CD4-positive, alpha-beta T cell treated with Interleukin-6 for 4 hours (primary cell): ENCODE data around the gene TTC9.

Experiments used
- DNase-seq: peaks from one replicate; pipeline ENCODE4 v3.0.0-alpha.2; 2020; ENCODE audit warnings: mixed read lengths

Gene TTC9

DNA sequence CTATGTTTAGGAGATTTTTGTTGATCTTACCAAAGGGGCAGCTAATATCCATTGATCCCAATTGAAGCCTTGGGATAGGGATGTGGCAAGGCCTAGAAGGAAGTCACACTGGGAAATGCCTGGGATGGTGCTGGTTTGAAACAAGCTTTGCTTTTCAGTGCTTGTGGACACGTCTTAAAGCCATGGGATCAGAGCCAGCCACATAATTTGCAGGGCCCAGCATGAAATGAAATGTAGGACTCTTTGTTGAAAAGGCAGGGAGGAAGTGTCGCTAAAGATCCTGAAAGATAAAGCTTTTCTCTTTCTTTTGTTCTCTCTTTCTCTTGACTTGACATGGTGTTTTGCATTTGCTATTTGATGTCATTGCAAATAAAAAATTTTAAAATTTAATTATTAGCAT is 5.0 kb downstream of the TTC9 start:
- peak; percentile 23 for DNase-seq

DNA sequence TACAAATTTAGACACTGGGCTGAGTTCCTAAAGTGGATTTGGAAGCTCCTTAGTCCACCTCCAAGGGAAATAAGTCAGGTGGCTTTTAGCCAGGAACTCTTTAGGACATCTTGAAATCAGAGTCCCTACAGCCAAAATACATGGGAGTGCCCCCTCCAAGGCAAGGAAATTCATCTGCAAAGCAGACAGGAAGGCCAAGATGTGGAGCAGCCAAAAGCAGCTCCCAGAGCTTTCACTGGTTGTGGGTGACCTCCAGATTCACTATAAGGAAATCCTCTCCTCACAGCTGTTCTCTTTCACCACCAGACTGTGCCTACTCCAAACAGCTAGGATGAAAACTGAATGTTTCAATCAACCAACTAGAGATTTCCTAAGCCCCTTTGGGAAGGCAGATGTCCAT is 6.6 kb downstream of the TTC9 start:
- DNase-seq: no peak

DNA sequence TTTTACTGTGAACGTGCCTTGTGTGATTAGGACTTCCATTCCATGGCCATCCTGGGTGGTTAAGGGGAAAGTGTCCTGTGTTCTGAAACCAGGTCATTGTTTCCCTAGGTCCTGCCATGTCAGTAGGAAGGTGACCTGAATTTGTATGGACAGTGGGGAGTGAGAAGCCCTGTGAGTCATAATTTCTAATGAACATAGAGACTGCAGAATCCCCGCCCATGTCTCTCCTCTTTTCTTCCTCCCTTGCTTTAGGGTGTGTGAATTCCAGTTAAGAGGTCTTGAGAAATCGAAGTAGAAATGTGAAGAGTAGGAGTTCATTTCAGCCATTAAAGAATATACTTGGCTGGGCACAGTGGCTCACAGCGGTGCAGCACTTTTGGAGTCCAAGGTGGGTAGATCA is 8.1 kb downstream of the TTC9 start:
- DNase-seq: no peak

- DNase-seq: no peak
Measured at GRCh38 chr14:70651522-70651921, 9.8 kb downstream of the TTC9 start.

GRCh38 chr14:70652871-70653270 is 11.2 kb downstream of the TTC9 start:
- DNase-seq: no peak

DNA sequence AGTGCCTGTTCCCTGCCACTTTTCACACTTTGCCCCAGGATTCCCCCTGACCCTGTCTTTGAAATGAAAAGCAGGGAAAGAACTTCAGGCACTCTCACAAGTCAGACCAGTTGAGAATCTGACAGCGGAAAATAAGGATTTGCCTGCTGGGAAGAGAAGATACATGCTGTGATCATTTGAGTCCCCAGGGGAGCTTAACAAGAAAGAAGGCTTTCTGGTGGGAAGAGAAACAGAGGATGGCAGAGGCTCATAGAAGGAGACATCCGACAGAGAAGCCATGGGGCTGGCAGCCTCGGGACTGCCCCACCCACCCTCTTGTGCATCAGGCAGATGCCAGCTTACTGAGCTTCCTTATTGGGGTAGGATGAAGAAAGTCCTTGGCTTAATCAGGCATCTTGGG is 11.9 kb downstream of the TTC9 start:
- DNase-seq: peak; percentile 35

- peak; percentile 41 for DNase-seq
Measured at GRCh38 chr14:70654632-70655031, 12.9 kb downstream of the TTC9 start.

DNA sequence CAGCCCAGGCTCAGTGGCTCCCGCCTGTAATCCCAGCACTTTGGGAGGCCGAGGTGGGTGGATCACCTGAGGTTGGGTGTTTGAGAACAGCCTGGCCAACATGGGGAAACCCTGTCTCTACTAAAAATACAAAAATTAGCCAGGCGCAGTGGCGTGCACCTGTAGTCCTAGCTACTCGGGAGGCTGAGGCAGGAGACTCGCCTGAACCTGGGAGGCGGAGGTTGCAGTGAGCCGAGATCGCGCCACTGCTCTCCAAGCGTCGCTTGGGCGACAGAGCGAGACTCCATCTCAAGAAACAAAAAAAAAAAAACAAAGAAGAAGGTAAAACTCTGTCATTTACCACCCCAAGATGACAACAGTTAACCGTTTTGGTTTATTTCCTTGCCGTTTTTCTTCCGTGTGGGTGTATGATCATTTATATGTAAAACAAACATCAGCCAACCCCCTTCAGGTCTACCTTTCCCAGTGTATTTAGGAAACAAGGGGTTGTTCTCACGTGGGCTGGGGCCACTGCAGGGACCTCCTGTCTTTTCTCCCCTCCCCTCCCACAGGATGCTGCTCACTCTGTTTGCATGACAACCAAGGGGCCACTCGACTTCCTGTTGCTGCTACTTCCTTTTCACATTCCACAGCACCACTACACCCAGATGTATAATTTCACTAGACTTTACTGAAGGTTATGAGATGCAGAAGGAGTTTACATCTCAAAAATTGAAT is 13.6 kb downstream of the TTC9 start:
- peak; percentile 85 for DNase-seq

GRCh38 chr14:70658899-70659298 is 17.2 kb downstream of the TTC9 start:
- DNase-seq: peak; percentile 54

DNA sequence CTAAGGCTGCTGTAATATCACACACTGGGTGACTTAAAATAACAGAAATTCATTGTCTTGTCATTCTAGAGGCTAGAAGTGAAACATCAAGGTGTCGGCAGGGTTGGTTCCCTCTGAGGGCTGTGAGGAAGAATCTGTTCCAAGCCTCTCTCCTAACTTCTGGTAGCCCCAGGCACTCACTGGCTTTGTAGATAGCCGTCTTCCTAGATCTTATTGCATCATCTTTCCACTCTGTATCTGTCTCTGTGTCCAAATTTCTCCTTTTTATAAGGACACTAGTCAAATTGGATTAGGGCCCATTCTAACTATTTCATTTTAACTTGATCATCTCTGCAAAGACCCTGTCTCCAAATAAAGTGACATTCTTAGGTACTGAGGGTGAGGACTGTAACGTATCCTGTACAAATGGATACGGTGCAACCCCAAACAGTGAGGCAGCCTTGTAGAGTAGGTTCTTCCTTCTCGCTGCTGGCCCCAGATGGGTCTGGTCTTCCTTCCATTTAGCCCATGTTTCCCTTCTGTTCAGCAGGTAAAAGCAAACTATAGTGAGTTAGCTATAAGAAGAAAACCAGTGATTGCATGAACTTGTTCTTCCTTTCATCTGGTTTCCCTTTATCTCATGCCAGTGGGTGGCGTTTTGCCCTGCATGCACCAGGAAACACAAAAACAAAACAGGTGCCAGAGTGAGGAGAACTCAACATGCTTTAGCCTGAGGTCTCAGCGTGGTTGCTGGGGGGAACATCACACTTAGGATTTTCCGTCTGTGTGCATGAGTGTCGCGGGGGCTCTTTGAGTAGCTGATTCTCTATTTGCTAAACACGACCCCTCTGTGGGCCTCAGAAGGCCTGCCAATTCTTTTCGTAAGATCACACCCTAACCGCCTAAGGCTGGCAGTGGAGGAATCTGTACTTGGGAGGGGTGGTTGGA is 19.5 kb downstream of the TTC9 start:
- DNase-seq: peak; percentile 75

- DNase-seq: no peak
Measured at GRCh38 chr14:70662080-70662479, 20.4 kb downstream of the TTC9 start.

DNA sequence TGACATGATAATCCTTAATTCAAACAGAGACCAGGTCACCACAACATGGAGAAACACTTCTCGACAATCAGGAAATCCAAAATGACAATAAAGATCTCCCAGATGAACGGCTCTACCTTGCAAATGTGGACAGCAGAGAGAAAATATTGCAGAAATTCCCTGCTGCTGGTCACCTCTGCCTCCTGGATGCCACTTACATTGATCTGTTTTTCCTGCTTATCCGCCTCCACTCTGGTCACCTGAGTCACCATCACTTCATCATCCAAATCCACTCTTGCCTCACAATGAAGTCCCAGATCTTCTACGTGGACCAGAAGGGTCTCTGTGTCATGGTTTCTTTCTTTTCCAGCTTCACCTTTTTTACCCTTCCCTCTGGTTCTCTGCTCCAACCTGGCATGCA is 21.1 kb downstream of the TTC9 start:
- no peak for DNase-seq

DNA sequence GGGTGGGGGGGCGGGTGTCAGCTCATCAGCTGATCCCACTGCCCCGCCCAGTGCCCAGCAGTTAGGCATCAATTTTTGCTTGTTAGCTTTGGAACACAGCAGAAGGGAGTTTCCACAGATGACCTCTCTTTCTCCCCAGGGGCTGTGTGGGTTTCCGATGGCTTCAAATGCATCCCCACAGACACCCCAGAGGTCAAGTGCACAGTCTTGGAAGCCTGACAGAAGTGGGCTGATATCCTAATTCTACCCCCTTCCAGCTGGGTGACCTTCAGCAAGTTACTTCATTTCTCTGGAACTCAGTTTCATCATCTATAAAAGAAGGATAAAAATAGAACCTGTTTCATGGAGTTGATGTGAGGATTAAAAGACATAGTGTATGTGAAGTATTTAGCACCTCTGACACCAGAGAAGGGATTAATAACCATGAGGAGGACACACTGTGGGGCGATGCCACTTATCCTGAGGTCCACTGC is 22.0 kb downstream of the TTC9 start:
- DNase-seq: no peak

DNA sequence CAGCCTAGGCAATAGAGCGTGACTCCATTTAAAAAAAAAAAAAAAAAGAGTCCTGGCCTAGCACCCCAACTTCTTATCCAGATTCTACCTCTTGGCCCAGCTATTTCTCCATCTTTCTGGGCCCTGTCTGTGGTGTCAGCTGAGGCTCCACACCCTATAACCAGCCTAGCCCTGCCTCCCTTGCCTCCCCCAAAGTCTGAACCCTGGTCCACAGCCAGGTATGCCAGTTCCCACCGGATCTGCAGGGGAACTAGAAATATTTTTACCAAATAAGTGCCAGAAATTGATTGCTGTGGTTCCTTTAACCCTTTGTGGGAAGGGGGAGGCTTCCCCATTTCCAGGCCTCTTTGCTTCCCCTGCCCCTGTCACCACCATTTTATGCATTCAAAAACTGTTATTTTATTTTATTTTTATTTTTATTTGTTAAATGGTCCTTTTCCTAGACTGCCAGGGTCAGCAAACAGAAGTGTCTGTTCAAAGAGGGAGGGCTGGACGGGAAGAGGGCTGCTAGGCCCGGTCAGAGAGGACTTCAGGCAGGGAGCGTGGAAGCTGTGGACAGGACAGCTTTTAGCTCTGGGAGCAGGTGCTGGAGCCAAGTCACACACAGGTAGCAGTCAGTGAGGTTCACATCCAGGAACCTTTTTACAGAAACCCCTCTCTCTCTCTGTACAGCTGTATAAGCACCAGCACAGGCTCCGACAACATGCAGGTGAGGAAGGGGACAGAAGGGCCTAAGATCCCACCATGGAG is 23.2 kb downstream of the TTC9 start:
- DNase-seq: no peak

GRCh38 chr14:70665448-70666360 is 24.0 kb downstream of the TTC9 start:
- DNase-seq: no peak

DNA sequence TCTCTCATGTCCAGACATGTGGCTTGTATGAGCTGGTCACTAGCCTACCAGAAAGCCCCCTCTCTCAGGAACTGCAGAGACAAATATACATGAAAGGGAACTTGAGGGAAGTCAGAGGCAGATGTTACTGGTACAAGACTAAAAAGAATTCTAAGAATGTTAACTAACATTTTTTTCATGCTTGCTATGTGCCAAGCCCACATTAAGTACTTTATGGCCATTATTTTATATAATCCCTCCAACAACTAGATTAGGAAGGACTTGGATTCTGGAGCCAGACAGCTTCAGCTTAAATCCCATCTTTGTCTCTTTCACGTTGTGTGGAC is 24.6 kb downstream of the TTC9 start:
- DNase-seq: no peak

GRCh38 chr14:70670992-70671651 is 29.4 kb downstream of the TTC9 start:
- DNase-seq: no peak

DNA sequence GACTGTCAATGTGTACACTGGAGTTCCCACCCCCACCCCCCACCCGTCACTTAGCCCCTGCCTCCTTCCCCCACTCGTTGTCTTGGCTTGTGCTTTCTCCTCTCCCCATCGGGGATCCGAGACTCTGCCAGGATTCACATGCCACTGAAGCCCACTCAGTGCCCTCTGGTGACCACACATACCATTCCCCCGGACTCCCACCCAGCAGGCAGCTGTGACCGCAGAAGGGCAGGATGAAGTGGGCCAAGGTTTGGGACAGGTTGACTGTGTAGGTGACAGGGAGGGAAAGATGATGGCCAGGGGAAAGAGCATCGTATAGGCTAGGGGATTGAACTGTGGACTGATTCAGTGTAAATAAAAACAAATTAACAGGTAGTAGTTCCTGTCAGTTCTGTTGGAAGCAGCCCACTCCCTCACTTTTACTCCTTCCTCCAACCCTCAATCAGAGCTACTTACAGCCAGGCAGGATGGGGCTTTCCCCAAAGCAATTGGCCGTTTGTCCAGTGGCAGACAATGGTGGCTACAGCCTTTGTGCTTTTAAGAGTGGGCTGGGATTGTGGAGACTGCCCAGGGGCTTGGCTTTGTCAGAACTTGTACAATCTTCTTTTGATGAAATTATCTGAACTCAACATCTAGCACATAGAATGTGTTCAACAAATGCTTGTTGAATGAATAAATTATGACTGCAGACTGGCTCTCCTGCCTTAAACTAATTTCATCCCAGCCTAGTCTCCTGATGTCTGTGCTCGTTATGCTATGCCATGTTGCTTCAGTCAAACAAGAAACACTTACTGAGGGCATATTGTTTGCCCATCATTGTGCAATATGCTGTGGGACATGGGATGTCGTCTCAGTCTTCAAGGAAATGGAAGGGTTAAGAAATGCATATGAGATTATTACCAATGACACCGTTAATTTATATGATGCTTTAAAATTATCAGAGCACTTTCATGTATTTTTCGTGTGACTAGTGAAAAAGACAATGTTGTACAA is 30.2 kb downstream of the TTC9 start:
- no peak for DNase-seq

DNA sequence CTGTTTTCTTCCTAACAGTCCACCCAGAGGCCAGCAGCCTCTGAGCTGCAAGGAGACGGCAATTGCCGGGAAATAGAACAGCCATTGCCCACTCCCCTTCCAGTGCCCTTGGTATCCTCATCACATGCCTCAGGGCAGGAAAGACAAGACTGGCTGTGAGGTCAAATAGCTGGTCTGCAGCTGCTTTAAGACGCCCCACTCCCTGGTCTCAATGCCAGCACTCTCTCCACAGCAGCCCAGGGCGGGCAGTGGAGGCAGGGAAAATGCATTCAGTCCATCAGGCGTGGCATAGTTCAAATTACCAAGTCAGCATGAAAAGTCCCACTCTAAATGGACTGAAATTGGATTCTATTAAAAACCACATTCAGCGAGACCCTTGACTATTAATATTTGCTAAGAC is 35.6 kb downstream of the TTC9 start:
- DNase-seq: no peak

GRCh38 chr14:70680748-70681147 is 39.0 kb downstream of the TTC9 start:
- DNase-seq: no peak

DNA sequence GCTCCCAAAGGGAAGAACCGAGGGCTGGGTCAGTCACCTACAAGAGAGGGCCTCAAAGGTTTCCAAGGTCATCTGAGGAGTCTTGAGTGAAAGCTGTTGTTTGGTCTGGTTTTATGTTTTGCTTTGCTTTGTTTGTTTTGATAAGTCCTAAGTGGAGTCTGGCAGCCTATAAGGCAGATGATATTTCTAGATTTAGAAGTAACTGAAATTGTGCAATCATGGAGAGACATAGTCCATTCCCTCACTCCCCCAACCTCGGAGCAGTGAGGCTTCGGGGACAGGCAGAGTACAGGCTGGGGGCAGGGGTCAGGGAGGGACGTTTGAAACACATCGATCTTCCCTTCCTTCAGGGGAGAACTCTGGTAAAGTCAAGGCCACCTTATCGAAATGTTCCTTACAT is 42.3 kb downstream of the TTC9 start:
- no peak for DNase-seq
